Measurements from ENCODE around the gene PRKCB. TPM values are rescaled to one million over a fixed set of nuclear protein-coding genes. Genes with fewer than 3 reads are reported as not detected.

The PRKCB gene
- total and polyA plus RNA-seq, 2 of the 8 experiments (the other 6 are each of a cell fraction or from before 2014, with no cell fraction given), result 7.1 to 12.1 TPM

- Histone ChIP-seq H2BK5ac (ENCODE audit: low read depth, low read length) (peak overlapping the region; percentile 15; the same call in 1 of the 2 replicates), H4K91ac (replicated peaks; ENCODE audit: insufficient read length, low read length) (no peak overlapping the region), H4K5ac (ENCODE audit: insufficient read length, low read depth, low read length) (no peak overlapping the region), H3K79me2 (ENCODE audit: control insufficient read depth in 1 of 2, insufficient read depth in 2 of 2, low read length in 2 of 2) (no peaks in the 10 kb centered on the region), H3K23ac (ENCODE audit: insufficient read length) (no peak overlapping the region), H3K4me3 (ENCODE audit: extremely low read depth in 1 of 4, insufficient read depth in 2 of 4, low read depth in 3 of 4, low read length in 4 of 4) (peak overlapping the region in 1 of 4 experiments; percentile 34; a peak in 1 of 8 replicates), H3K23me2 (ENCODE audit: low read depth, low read length) (no peaks in the 10 kb centered on the region; the same call in 1 of the 2 replicates), H3K18ac (ENCODE audit: extremely low read depth, low read length) (no peak overlapping the region), H3K9me3 (ENCODE audit: insufficient read depth in 2 of 2, low read depth in 1 of 2, low read length in 1 of 2) (peaks cover 7 to 9% of the 10 kb centered on the region in 2 experiments; a peak in 3 of 4 replicates), H2BK15ac (ENCODE audit: low read length) (no peak overlapping the region), H2AK5ac (ENCODE audit: low read depth, low read length) (no peak overlapping the region; the same call in 1 of the 2 replicates), H2BK12ac (ENCODE audit: low read depth, low read length) (peak overlapping the region; percentile 80), H3K4me1 (replicated peaks in 1 of 4; ENCODE audit: control insufficient read depth in 3 of 4, insufficient read depth in 4 of 4, low read length in 3 of 4) (peaks cover 7 to 27% (median 23%) of the 10 kb centered on the region in 4 experiments; a peak in 6 of 7 replicates), H2BK120ac (replicated peaks; ENCODE audit: low read depth, low read length) (peak overlapping the region; percentile 36), H3K79me1 (ENCODE audit: low read depth, low read length) (no peaks in the 10 kb centered on the region), H3K56ac (replicated peaks; ENCODE audit: insufficient read length, low read depth, low read length) (no peak overlapping the region), H4K20me1 (replicated peaks in 1 of 2; ENCODE audit: control insufficient read depth in 1 of 2, insufficient read depth in 2 of 2, low read length in 2 of 2) (no peaks in the 10 kb centered on the region), H3K27me3 (replicated peaks in 1 of 4; ENCODE audit: control insufficient read depth in 3 of 4, extremely low read depth in 1 of 4, insufficient read depth in 3 of 4, low read length in 3 of 4) (no peaks in the 10 kb centered on the region), H2AFZ (ENCODE audit: low read length) (no peak overlapping the region), H4K8ac (ENCODE audit: extremely low read depth, insufficient read depth, low read length) (no peak overlapping the region), H3K4me2 (ENCODE audit: insufficient read depth in 1 of 2, low read depth in 2 of 2, low read length in 2 of 2) (no peak overlapping the region), H3K27ac (ENCODE audit: low read depth, low read length) (0 out of 2 replicates have a peak overlapping the region, but pooled peaks have one; percentile 14), H3K36me3 (ENCODE audit: control insufficient read depth in 2 of 4, insufficient read depth in 4 of 4, low read length in 3 of 4) (no peaks in the 10 kb centered on the region), H2BK20ac (ENCODE audit: low read length) (0 out of 2 replicates have a peak overlapping the region, but pooled peaks have one; percentile 9), H3K9ac (replicated peaks in 1 of 4; ENCODE audit: extremely low read depth in 1 of 4, low read depth in 3 of 4, low read length in 3 of 4) (no peak overlapping the region), H3K14ac (ENCODE audit: insufficient read length) (no peak overlapping the region), H3K4ac (replicated peaks; ENCODE audit: insufficient read length, low read depth, low read length) (no peak overlapping the region)
- TF ChIP-seq KDM1A (IDR thresholded peaks at IDR 0.05; ENCODE audit: borderline replicate concordance, low read length), result no peak
- no peak for TF ChIP-seq TAF7 (optimal IDR thresholded peaks at IDR 0.05; ENCODE audit: borderline replicate concordance, low read depth, low read length)
- no peak for TF ChIP-seq BRCA1 (IDR thresholded peaks at IDR 0.05; ENCODE audit: low read depth, low read length)
- TF ChIP-seq RBBP5 (IDR thresholded peaks at IDR 0.05; ENCODE audit: borderline replicate concordance, low read depth, low read length), result no peak
- TF ChIP-seq JUN (IDR thresholded peaks at IDR 0.05; ENCODE audit: low read depth, low read length), result no peak
- no peak for TF ChIP-seq TEAD4 (IDR thresholded peaks at IDR 0.05; ENCODE audit: low read depth, low read length)
- no peak for TF ChIP-seq ZNF274 (IDR thresholded peaks at IDR 0.05; ENCODE audit: borderline replicate concordance, extremely low read depth, low read length)
- no peak for TF ChIP-seq EZH2 (IDR thresholded peaks at IDR 0.05; ENCODE audit: low read depth, low read length, severe bottlenecking)
- FAIRE-seq (no peak), DNase-seq (ENCODE audit: low read depth in 1 of 2, low spot score in 2 of 2) (no peak)
- WGBS, 2 experiments (ENCODE audit: extremely low coverage in 1 of 2, insufficient coverage in 1 of 2, insufficient read length in 1 of 2, insufficient replicate concordance in 2 of 2, low coverage in 1 of 2, low lambda C conversion rate in 2 of 2, missing lambda C conversion rate in 1 of 2), result 83% methylated on average over 2 of the region's 2 CpGs; no CpG with 5 or more reads in 1 of the 2 experiments
- ChIA-PET POLR2A (ENCODE audit: partially characterized antibody) (no interaction called here), CTCF (ENCODE audit: partially characterized antibody) (no interaction called here)
Observed at GRCh38 chr16:24140730-24141129, 304.9 kb downstream of the PRKCB start.
